Head of caudate nucleus (tissue), 42 donors: ENCODE data around the gene ACOT2.
"Not testable (repeated sequence)": the region's sequence is repeated elsewhere in the genome, so short reads cannot be mapped to it uniquely, and the experiment has no call there.

ENCODE experiments used
- DNase-seq, 42 donors: peaks; one replicate each; pipeline versions ENCODE4 v3.0.0 to v3.0.0-alpha.2; 2020 to 2021; ENCODE audit warnings: mixed read lengths in 7 of 42
- intact Hi-C: fragments of 100-400 bp; cut with DNase I; formaldehyde crosslinking; loops from one replicate; pipeline ENCODE4 v1.15.0; 2022

The ACOT2 gene, protein sequence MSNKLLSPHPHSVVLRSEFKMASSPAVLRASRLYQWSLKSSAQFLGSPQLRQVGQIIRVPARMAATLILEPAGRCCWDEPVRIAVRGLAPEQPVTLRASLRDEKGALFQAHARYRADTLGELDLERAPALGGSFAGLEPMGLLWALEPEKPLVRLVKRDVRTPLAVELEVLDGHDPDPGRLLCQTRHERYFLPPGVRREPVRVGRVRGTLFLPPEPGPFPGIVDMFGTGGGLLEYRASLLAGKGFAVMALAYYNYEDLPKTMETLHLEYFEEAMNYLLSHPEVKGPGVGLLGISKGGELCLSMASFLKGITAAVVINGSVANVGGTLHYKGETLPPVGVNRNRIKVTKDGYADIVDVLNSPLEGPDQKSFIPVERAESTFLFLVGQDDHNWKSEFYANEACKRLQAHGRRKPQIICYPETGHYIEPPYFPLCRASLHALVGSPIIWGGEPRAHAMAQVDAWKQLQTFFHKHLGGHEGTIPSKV

DNA sequence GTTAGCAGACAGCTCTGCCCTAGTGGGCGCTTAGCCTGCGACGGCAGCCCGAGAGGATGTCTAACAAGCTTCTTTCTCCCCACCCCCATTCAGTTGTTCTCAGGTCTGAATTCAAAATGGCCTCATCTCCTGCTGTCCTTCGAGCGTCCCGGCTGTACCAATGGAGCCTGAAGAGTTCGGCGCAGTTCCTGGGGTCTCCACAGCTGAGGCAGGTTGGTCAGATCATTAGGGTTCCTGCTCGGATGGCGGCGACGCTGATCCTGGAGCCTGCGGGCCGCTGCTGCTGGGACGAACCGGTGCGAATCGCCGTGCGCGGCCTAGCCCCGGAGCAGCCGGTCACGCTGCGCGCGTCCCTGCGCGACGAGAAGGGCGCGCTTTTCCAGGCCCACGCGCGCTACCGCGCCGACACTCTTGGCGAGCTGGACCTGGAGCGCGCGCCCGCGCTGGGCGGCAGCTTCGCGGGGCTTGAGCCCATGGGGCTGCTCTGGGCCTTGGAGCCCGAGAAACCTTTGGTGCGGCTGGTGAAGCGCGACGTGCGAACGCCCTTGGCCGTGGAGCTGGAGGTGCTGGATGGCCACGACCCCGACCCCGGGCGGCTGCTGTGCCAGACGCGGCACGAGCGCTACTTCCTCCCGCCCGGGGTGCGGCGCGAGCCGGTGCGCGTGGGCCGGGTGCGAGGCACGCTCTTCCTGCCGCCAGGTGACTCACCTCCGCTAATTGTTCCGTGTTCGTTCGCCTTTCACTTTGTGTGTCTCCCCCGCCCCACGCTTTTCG is at the start of gene ACOT2:
TSS of gene ACOT2 (plus strand) at position 29 of the 774 bp plus-strand sequence. CDS start at position 57, 28 bp downstream.
- intact Hi-C loops, result not testable (repeated sequence)
- DNase-seq, result peak; percentile 37 to 78 (median 62)

DNA sequence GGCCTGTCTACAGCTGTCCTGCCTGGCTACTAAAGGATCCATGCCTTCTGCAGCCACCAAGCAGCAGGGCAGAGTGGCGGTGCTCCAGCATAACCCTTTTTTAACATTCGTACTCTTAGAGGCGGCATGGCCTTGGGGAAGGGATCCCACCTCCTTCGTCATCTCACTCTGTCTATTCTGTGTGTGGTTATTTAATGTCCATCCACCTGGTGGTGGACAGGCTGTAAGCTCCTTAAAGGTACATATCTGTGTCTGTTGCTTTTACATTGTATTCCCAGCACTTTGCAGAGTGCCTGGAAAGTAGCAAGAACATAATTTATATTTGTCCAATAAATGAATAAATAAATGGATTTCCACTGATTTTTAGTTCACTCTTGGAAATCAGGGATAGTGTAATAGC is 47.8 kb upstream of the ACOT2 start:
- no peak for DNase-seq
- intact Hi-C loops, result no loop called here

DNA sequence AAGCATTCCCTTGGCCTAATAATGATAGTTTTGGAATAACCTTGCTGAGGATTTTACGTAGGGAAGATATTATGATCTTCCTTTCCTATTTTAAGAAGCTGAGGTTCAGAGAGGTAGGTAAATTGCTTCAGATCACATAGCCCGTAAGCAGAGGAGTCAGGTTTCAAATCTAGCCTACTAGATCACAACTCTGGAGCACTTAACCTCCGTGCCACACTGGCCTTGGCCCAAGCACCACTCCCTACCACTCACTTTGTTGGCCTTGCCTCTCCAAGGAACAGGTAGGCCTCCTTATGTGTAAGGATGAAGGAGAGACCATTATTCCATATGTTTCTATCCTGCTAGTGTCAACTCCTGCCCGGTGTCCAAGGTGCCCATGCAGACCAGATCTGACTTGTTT is 44.5 kb upstream of the ACOT2 start:
- DNase-seq, result no peak
- intact Hi-C loops, result no loop called here

DNA sequence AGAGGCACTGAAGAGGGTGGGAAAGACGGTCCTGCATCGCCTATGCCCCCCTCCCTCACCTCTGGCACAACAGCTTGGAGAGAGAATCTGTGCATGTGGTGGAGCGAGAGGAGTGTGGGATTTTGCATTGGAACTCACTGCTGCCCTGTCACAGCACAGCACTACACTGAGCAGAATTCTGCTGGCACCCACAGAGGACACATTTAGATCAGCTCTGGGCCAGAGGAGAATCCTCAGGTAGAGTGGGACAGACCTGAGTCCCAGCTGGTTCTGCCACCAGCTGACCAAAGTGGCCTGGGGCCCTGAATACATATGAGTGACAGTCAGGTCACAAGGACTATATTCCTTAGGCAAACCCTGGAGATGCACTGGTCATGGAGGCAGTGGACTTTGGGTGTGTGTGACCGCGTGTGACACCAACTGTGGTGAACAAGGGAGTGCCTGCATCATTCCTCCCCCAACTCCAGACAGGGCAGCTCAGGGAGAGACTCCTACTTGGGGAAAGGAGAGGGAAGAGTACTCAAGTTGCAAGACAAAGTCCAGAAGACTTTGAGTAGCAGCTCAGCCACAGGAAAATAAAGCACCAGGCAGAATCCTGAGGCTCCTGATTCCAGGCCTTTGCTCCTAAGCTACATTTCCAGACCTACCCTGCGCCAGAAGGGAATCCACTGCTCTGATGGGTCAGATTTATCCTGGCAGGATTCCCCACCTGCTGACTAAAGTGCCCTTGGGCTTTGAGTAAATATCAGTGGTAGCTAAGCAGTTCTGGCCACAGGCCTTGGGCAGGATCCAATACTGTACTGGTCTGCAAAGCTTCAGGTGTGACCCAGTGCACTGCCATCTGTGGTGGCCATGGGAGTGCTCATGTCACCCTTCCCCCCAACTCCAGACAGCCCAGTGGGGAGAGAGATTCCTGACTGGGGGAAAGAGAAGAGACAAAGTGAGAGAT is 42.7 kb upstream of the ACOT2 start:
- peak in 1 of 42 donors; percentile 5 for DNase-seq
- intact Hi-C loops, result no loop called here

DNA sequence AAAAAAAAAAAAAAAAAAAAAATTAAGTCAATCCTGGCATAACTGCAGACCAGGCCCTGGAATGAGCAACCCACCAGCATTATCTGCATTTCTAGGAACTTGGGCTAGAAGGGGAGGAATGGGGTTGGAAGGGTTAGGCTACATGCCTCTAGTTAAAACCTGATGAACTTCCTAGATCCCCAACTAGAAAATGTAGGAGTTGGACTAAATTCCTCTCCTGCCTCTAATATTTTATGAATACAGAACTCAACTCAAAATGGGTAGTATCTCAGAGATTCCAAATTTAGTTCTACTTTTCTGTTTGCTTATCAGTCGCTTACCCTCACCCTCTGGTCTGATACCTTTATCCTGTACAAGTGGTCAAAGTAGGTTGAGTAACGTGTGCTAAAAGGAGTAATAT is 39.7 kb upstream of the ACOT2 start:
- DNase-seq, intact Hi-C loops: not testable (repeated sequence)

DNA sequence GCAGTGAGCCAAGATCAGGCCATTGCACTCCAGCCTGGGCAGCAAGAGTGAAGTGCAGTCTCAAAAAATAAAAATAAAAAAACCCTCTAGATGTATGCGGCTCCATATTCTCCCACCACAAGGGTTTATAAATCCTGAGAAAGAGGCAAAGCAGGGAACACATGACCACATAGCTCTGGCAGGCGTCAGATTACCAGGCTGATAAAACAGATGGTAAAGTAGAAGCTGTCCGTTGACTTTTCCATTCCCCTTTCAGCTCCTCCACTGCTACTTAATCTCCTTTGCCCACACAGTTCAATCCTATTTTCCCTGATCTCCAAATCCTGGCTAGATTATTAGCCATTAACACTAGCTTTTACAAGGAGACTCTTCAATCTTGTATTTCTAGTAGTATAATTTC is 37.0 kb upstream of the ACOT2 start:
- DNase-seq, intact Hi-C loops: not testable (repeated sequence)

DNA sequence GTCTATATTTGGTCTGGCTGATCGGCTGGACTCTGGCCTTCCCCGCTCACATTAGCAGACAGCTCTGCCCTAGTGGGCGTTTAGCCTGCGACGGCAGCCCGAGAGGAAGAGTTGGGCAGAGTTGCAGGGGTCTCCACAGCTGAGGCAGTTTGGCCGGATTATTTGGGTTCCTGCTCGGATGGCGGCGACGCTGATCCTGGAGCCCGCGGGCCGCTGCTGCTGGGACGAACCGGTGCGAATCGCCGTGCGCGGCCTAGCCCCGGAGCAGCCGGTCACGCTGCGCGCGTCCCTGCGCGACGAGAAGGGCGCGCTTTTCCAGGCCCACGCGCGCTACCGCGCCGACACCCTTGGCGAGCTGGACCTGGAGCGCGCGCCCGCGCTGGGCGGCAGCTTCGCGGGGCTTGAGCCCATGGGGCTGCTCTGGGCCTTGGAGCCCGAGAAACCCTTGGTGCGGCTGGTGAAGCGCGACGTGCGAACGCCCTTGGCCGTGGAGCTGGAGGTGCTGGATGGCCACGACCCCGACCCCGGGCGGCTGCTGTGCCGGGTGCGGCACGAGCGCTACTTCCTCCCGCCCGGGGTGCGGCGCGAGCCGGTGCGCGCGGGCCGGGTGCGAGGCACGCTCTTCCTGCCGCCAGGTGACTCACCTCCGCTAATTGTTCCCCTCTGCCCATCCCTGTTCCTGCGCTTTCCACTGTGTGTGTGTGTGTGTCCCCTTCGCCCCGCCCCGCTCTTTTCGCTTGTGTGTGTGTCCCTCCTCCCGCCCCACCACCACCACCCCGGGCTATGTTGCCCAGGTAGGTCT is 31.6 kb upstream of the ACOT2 start:
- intact Hi-C loops, result not testable (repeated sequence)
- DNase-seq, result peak in 24 of 42 donors; percentile 1 to 78 (median 28)

DNA sequence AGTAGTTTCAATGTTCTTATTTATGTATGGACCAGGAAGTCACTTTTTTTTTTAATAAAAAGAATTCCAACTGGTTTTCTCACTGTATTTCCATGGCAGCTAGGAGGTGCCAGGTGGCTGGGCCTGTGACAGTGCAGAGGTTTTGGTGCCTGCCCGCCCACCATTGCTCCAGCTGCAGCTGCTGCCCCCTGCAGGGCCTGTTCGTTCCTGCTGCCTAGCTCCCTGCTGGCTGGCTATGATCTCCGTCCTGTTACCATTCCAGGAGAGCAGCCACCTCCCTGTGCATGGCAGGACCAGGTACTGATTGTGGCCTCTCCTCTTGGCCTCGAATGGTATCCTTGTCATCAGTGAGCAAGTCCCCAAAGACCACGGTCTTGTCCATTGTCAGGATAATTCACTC is 30.0 kb upstream of the ACOT2 start:
- intact Hi-C loops, result not testable (repeated sequence)
- peak in 20 of 42 donors; percentile 3 to 75 (median 45) for DNase-seq

DNA sequence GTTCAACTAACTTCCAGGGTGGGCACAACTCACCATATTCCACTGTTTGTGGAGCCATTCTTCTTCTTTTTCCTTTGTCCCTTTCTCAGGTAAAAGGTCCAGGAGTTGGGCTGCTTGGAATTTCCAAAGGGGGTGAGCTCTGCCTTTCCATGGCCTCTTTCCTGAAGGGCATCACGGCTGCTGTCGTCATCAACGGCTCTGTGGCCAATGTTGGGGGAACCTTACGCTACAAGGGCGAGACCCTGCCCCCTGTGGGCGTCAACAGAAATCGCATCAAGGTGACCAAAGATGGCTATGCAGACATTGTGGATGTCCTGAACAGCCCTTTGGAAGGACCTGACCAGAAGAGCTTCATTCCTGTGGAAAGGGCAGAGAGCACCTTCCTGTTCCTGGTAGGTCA is 26.1 kb upstream of the ACOT2 start:
- intact Hi-C loops, DNase-seq: not testable (repeated sequence)

DNA sequence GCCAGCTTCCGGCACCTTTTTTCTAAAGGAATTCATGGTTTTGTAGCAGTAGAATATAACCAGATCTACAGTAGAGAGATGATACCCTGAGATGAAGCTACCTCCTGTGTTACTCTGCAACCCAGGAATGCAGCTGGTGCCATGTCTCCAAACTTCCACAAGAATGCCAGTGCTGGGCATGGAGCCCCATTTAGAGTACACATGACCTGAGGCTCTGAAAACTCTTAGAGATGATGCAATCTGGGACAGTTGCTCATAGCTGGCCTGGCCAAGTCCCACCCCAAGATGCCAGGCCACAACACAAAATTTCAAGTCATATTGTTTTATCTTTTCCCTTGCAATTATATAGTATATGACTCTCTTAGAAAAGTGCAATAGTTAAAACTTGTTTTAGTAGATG is 23.7 kb upstream of the ACOT2 start:
- intact Hi-C loops, DNase-seq: not testable (repeated sequence)

DNA sequence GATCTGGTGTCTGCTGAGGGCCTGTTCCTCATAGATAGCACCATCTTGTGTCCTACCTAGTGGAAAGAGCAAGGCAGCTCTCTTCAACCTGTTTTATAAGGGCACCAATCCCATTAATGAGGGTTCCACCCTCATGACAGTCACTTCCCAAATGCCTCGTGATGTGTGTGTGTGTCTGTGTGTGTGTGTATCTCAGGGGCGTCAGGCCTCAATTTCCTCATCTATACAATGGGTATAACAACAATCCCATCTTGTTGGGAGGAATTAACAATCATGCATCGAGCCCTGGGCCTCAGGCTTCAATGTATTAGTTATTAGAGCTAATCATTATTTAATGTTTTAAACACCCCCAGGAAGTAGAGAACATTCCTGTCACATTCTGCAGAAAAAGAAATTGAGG is 19.9 kb upstream of the ACOT2 start:
- intact Hi-C loops, DNase-seq: not testable (repeated sequence)

DNA sequence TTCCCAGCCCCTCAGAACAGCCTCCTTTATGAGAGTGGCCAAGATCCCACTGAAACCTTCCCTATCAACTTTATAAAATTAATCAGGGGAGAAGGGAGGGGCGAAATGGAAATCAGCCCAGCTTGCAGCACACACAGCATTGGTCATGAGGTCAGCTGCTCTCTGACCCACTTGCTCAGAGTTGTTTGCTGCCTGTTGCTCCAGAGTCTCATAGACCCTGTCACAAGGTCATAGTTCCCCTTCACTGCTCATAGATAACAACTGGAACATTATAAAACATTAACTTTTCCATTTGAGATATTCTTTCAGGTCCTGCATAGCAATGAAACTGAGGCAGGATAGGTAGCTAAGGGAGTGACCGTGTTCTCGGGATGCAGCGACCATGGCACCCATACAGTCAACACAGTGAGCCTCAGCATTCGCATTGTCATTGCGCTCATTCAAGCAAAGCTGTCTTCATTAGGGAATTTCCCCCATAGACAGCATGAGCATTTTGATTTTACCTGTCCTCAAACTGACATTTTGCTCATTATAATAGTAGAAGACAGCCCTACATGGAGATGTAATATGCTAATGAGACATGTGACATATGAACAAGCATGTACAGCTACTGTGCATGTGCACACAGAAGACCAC is 19.0 kb upstream of the ACOT2 start:
- intact Hi-C loops, DNase-seq: not testable (repeated sequence)

DNA sequence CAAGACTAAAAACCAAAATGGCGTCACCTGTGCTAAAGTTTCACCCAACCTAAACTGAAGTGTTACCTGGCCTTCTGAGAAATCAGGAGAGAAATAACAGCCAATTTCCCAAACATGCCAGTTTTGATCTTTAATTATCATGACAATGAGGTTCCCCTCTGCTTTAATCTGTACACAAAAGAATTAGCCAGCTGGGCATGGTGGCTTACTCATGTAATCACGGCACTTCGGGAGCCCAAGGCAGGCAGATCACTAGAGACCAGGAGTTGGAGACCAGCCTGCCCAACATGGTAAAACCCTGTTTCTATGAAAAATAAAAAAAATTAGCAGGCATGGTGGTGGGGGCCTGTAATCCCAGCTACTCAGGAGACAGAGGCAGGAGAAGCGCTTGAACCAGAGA is 15.2 kb upstream of the ACOT2 start:
- peak in 1 of 42 donors; percentile 28 for DNase-seq
- intact Hi-C loops, result no loop called here

DNA sequence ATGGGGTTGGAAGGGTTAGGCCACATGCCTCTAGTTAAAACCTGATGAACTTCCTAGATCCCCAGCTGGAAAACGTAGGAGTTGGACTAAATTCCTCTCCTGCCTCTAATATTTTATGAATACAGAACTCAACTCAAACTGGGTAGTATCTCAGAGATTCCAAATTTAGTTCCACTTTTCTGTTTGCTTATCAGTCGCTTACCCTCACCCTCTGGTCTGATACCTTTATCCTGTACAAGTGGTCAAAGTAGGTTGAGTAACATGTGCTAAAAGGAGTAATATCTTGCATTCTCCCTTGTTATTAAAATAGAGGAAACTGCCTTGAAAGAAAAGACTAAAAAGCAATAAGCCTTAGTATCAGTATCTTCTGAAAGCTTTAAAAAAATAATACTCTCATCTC is 11.8 kb upstream of the ACOT2 start:
- DNase-seq, intact Hi-C loops: not testable (repeated sequence)

DNA sequence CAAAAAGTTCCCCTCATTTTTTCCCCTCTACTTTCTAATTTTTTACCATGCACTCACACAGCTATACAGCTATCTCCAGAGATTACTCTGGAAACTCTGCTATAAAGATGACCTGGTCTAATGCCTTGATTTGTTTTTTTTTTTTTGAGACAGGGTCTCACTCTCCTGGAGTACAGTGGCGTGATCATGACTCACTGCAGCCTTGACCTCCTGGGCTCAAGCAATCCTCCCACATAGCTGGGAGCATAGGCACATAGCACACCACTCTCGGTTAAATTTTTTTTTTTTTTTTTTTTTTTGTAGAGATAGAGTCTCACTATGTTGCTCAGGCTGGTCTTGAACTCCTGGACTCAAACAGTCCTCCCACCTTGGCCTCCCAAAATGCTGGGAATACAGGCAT is 10.8 kb upstream of the ACOT2 start:
- intact Hi-C loops, DNase-seq: not testable (repeated sequence)

DNA sequence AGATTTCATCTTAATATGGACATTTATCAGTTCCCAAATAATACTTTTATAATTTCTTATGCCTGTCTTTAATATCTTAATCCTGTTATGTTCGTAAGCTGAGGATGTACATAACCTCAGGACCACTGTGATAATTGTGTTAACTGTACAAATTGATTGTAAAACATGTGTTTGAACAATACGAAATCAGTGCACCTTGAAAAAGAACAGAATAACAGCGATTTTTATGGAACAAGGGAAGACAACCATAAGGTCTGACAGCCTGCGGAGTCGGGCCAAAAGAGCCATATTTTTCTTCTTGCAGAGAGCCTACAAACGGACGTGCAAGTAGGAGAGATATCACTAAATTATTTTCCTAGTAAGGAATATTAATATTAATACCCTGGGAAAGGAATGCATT is 6.8 kb upstream of the ACOT2 start:
- intact Hi-C loops, result not testable (repeated sequence)
- DNase-seq, result peak in 1 of 42 donors; percentile 16

DNA sequence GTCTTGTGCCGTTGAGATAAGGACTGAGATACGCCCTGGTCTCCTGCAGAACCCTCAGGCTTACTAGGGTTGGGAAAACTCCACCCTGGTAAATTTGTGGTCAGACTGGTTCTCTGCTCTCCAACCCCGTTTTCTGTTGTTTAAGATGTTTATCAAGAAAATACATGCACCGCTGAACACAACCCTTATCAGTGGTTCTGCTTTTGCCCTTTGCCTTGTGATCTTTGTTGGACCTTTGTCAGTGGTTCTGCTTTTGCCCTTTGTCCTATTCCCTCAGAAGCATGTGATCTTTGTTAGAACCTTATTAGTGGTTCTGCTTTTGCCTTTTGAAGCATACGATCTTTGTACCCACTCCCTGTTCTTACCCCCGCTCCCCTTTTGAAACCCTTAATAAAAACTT is 6.3 kb upstream of the ACOT2 start:
- intact Hi-C loops, DNase-seq: not testable (repeated sequence)

DNA sequence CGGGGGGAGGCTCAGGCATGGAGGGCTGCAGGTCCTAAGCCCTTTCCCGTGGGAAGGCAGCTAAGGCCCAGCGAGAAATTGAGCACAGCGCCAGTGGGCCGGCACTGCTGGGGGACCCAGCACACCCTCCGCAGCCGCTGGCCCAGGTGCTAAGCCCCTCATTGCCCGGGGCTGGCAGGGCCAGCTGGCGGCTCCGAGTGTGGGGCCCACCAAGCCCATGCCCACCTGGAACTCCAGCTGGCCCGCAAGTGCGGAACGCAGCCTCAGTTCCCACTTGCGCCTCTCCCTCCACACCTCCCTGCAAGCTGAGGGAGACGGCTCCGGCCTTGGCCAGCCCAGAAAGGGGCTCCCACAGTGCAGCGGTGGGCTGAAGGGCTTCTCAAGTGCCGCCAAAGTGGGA is 2.6 kb upstream of the ACOT2 start:
- DNase-seq, intact Hi-C loops: not testable (repeated sequence)
